NCI-H2196 (cell line): ENCODE measurements around the gene GNAL.
"Not testable (repeated sequence)": the region's sequence is repeated elsewhere in the genome, so short reads cannot be mapped to it uniquely, and the experiment has no call there.

Experiments
- DNase-seq: peaks from one replicate; lab custom pipeline; 2025; ENCODE audit not compliant: unreplicated experiment; lab: John Stamatoyannopoulos, UW

Gene GNAL

DNA sequence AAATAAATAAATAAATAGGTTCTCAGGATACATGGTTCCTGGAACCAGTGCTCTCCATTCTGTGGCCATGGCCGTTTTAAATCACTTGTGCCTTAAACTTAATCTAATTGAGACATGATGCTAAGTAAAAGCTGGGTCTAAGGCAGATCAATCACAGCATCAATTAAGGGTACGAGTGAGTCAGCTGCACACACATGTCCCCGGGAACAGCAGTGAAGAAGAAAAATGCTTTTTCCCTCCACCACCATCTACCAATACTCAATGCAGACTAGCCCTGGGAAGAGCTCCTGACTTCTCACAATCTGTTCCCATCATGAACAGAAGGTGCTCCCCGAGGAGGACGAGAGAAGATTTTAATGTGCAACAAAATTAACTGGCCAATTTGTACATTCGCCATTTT lies 155.4 kb downstream of the GNAL start:
- DNase-seq = no peak

DNA sequence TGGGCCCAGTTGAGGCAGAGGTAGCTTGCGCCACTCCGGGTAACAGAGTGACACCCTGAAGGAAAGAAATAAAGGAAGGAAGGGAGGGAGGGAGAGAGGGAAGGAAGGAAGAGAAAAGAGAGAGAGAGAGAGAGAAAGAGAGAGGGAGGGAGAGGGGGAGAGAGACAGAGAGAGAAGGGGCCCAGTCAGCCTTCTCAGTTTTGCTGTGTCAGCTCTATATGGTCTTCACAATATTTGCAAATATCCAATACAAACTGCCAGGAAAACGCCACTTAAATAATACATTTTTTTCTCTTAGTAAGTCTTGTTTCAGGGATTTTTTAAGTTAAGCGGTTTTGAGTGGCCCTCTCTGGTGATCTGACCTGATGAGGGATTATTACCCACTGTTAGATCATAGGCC lies 156.6 kb downstream of the GNAL start:
- DNase-seq = no peak

DNA sequence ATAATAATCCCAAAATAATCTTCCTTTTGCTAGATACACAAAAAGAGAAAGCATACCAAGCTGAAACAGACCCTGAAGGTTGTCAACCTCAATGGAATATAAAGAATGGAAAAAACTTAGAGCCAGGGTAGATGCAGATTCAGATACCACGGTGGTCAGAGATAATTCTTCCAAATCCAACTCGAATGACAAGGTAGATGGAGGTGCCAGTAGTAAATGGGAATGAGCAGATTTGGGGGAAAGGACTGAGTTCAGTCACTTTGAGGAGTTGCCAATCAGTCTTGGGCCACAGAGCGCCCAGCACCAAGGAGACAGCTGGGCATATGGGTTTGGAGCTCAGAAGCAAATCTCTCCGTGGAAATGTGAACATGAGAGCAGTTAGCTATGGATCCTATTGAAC lies 158.7 kb downstream of the GNAL start:
- DNase-seq = no peak

DNA sequence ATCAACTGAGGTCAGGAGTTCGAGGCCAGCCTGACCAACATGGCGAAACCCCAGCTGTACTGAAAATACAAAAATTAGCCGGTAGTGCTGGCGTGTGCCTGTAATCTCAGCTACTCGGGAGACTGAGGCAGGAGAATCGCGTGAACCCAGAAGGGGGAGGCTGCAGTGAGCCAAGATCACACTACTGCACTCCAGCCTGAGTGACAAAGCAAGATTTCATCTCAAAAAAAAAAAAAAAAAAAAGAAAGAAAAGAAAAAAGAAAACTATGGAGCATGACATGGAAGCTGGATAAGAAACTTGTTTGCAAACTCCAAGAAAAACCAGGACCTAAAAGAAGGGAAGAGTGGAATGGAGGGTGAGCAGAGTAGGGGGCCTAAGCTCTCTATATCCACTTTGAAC lies 160.2 kb downstream of the GNAL start:
- no peak for DNase-seq

DNA sequence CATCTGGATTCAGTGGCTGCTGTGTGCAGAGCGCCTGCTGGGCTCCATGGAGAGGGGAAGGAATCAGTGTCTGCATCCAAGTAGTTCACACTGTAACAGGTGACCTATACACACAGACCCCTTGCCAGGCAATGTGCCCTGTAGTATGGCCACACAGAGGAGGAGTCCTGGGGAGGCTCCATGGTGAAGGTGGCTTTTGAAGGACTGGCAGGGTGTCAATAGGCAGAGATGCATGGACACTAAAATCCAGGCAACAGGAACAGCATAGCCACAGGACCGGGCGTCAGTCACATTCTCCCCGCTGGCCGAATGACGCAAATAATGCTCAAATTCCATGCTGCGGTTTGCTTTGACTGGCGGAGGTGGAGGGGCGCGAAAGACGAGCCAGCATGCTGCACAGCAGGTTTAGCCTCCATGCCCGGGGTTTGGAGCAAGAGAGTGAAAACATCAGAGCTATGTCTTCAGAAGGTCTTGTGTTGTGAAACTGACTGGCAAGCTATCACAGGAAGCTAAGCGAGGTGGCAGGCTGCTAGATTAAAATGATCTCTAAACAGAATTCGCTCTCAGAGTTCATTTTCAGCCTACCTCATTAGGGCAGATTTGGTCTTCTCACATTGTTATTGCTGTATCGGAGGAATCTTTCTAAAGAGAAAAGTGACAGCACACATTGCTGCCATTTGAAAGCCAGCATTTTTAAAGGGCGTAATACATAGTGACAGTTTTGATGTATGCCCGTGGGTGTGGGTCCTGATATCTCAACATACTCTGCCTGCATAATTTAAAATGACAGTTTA lies 161.0 kb downstream of the GNAL start:
- peak; percentile 45 for DNase-seq

DNA sequence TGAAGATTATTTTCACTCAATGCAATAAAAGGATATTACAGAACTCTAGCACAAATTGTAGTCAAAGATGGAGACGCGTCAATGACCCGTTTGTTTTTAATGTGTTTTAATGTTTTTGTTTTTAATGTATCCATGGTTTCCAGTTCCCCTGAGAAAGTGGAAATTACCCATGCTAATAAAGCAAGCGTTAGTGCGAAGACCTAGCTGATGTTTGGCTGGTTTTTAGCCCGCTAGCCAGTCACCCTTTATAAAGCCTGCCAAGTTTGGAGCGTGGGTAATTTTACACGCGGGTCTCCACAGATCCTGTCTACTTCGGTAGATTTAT lies 161.7 kb downstream of the GNAL start:
- peak; percentile 68 for DNase-seq

DNA sequence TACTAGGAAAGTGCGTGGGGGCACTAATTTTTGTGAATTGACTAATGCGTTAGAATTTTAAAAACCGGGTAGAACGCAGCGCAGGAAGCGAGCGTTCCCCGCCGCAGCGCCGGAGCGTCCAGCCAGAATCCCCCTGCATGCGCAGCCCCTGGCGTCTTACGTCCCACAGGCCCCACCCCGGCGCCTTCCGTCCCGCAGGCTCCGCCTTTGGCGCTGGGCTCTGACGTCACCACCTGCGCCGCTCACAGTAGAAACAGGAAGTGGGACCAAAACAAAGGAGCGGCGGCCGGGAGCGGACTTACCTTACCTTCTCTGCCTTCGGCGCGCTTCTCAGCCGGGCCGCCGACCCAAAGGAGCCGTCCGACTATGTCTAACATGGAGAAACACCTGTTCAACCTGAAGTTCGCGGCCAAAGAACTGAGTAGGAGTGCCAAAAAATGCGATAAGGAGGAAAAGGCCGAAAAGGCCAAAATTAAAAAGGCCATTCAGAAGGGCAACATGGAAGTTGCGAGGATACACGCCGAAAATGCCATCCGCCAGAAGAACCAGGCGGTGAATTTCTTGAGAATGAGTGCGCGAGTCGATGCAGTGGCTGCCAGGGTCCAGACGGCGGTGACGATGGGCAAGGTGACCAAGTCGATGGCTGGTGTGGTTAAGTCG lies 162.2 kb downstream of the GNAL start, which contains the start of gene CHMP1B:
Gene CHMP1B (plus strand): TSS at position 268 of the 660 bp plus-strand sequence. CDS start 99 bp downstream, at position 367.
- DNase-seq = peak; percentile 99

DNA sequence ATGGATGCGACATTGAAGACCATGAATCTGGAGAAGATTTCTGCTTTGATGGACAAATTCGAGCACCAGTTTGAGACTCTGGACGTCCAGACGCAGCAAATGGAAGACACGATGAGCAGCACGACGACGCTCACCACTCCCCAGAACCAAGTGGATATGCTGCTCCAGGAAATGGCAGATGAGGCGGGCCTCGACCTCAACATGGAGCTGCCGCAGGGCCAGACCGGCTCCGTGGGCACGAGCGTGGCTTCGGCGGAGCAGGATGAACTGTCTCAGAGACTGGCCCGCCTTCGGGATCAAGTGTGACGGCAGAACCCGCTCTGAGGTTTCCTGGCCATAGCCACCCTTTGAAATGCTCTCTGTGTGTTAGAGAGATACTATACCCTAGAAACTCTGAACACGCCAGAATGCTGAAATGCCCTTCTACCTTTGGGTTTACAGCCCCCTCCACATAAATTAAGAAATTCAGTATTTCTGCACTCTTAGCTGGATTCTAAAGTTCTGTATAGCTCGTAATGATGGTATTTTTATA lies 162.8 kb downstream of the GNAL start:
- peak; percentile 15 for DNase-seq

DNA sequence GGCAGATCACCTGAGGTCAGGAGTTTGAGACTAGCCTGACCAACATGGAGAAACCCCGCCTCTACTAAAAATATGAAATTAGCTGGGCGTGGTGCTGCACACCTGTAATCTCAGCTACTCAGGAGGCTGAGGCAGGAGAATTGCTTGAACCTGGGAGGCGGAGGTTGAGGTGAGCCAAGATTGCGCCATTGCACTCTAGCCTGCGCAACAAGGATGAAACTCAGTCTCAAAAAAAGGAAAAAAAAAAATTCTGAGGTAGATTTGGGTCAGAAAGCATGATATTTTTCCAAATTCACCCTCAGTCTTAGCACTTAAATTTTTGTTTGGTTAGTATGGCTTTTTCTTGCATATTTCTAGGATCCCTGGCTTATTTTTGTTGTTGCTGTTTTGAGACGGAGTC lies 165.5 kb downstream of the GNAL start:
- not testable (repeated sequence) for DNase-seq

DNA sequence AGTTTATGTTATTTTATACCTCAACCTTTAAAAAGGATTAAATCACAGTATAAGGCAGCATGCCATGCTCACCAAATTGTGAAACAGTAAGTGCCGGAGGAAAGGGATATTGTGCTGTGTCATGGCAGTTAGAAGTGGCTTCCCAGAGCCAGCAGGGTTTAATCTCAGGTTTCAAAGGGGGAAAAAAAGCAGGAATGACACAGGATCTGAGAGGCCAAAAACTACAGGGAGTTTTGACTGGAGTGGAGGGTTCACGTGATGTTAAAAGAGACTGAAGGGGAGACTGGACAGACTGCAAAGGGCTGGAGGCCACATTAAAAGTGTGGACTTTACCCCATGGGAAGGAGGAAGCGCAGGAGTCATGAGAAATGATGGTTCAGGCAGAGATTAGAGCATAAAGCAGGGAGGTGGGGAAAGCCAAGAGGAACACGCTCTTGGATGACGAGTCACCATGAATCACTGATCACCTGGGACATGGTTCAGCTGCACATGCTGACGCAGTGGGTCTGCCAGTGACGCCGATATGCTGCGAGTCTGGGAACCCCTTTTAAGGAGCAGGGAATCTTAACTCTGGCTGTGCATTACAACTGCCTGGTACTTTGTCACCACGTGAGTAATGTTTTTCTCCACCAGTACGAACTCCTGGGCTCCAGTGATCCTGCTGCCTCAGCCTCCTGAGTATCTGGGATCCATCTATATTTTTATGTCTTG lies 168.3 kb downstream of the GNAL start:
- peak; percentile 63 for DNase-seq

DNA sequence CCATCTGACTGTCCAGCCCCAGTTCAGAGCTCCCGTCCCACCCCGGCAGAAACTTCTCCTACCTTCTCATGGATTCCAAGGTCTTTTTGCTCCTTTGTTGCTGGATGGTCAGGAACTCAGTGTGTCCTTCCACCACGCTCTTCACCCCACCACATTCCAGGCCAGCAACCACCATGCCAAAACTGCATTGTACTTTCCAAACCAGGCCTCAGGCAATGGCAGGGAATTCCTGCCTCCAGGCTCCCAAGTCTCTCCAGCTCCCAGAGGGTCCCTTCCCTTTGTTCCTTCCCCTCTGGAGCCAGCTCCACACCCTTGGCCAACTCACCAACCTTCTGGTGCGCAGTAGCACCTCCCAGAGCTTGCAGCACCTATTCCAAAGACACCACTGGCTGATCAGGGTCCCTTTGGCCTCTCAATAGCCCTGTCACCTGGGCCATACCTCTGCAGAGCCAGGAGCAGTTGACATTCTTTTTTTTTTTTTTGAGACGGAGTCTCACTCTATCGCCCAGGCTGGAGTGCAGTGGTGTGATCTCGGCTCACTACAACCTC lies 170.3 kb downstream of the GNAL start:
- no peak for DNase-seq

DNA sequence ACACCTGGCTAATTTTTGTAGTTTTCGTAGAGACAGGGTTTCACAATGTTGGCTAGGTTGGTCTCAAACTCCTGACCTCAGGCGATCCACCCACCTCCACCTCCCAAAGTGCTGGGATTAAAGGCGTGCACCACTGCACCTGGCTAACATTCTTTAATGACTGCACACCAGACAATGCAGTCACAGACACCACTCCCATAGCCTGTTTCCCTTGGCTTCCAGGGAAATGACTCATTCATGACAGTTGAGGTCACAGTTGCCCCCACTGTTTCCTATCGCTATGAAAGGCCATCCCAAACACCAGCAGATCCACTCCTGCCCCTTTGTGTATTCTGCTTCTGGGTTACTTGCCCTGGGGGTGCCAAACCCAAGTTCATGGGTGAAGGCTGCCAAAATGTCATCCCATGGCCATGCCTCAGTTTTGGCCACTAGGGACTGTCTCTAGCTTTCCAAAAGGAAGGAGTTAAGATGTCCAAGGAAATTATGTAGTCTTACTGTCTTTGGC lies 170.9 kb downstream of the GNAL start:
- DNase-seq = no peak

DNA sequence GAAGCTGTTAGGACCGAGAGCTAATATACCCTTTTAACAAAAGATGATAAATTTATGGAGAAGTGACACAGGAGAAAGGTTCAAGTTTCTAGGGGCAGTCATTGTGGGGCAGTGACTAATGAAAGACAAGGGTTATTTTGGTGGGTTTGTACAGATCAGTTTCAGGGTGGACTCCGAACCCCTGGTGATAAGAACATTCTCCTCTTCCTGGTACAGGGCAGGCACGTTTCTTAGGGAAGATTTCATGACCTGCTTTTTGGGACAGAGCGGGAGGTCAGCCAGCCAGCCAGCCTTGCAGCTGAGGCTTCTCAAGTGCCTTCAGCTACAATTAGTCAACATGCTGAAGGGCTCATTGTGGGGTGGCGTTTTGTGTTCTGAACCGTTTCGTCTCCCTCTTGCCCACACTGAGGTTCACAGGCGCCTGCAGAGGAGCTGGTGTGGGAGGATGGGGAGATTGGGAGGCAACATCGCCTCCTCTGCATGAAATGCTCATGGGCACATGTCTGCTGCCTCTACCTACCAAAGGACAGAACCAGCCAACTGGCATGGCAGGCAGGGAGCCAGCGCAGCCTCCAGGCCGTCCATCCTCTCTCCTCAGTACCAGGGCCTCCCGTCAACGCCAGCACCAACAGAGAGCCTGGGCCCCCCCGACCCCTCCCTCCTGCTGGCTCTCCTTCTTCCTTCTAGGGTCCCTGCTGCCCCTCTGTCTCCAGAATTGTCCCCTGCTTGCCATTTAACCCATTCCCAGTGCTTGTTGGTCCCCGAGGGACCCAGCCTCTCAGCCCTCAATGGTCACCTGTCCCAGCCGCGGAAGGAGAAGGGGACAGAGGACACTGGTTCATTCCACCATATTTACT lies 171.8 kb downstream of the GNAL start:
- no peak for DNase-seq

DNA sequence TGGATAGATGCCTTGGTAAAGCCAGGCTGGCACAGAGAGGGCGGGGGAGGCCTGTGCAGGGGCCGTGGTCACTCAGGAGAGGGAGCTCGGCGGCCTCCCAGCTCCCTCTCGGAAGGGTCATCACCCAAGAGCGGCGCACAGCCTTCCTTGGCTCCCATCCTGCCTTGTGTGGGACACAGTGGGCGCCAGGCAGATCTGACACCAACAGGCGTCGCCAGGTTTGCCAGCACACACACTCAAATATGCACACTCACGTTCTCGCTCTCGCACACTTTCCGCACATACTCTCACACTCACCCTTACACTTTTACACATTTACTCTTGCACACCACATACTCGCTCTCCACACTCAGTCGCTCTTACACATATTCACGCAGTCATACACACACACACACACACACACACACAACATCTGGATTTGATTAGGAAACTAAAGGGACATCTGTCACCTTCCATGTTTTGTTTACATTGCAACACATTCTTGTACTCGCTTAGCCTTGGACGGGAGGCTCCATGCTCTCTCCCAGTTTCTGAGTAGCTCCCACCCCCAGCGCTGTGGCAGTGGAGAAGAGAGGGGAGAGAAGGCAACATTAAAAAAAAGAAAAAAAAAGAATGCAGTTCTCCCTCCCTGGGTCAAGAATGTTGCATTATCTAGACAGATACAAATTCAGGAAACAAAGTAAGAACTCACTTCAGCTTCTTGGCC lies 172.7 kb downstream of the GNAL start:
- no peak for DNase-seq

DNA sequence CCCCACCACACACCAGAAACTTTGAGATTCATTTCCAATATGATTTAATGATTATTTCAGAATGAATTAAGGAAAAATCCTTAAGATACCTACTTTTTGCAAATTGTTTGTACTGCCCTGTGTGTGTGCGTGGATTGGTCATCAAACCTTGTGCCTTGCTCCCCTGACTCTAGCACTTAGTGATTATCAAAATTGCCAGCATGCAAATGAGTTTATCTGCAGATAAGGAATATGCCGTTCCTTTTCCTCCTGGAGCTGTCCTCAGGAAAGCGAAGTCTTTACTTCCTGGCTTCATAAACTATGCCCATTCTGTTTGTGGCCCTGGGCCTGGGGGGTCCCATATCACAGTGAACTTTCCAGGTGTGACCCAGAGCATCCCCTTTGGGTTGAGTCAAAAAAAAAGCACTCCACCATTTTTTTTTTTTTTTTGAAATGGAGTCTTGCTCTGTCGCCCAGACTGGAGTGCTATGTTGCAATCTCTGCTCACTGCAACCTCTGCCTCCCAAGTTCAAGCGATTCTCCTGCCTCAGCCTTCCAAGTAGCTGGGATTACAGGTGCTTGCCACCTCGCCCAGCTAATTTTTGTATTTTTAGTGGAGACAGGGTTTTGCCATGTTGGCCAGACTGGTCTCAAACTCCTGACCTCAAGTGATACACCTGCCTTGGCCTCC lies 173.5 kb downstream of the GNAL start:
- no peak for DNase-seq

DNA sequence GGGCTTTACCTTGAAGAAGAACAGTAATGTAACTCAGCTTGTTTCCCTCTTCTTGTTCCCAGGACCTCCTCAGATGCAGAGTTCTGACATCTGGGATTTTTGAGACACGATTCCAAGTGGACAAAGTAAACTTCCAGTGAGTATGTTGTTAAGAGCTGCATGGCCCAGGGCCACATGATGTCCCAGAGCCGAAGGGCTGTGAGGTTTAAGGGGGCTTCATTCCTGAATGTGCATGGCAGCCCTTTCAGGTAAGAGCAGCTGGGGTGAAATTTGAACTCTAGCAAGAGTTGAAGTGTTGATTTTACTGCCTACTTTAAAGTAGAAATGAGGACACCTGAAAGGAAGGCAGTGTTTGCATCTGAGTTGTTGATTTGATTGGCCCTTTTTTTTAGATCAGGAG lies 175.4 kb downstream of the GNAL start:
- DNase-seq = no peak

DNA sequence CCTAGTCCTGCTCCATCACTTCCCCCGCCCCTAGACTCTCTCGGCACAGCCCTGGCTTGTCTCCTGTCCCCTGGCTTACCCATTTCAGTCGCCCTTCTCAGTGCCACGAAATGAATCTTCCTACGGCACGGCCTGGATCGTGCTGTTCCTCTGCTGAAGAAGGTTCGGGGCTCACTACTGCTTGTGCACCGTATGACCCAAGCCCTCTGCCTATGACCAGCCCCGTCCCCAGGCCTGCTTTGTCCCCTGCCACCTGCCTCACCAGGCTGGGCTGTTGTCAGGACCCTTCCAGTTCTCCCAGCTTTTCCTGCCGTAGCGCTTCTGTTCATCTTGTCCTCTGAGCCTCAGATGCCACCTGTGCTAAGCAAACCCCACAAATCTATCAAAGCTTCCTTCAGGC lies 176.0 kb downstream of the GNAL start:
- DNase-seq = no peak

DNA sequence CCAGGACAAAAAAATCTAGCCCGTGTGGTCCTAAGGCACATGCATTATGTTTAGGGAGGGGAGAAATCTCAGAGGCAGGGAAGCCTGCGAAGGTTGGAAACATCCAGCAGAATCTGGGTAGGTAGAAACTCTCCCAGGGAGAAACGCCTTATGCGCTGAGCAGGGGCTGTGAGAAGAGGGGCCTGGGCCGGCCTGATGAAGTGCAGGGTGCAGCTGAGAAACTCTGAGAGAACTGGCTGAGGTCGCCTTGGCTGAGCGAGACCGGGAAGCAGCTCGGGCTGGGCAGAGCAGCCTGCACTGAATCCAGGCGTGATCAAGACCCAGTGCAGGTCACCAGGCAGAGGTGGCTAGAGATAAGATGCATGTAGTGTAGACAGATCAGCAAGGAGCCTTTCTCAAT lies 177.3 kb downstream of the GNAL start:
- DNase-seq = no peak

DNA sequence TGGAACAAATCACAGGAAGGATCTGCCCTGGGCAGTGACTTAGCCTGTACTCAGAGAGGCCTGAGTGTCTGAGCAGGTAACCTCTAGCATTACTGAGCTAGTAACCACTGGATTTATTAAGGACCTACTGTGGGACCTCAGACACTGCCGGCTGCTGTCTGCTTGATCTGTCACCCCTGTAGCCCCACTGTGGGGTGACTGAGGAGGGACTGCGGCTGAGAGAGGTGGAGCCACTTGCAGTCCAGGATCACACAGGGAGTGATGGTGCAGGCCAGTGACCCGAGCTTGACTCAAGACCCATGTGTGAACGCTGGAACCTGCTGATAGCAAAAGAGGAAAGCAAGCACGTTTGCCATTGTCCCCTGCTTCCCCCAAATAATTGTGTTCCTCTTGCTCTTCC lies 177.7 kb downstream of the GNAL start:
- DNase-seq = no peak
